ENCODE measurements around the gene GPR26.

Gene GPR26, protein sequence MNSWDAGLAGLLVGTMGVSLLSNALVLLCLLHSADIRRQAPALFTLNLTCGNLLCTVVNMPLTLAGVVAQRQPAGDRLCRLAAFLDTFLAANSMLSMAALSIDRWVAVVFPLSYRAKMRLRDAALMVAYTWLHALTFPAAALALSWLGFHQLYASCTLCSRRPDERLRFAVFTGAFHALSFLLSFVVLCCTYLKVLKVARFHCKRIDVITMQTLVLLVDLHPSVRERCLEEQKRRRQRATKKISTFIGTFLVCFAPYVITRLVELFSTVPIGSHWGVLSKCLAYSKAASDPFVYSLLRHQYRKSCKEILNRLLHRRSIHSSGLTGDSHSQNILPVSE

DNA sequence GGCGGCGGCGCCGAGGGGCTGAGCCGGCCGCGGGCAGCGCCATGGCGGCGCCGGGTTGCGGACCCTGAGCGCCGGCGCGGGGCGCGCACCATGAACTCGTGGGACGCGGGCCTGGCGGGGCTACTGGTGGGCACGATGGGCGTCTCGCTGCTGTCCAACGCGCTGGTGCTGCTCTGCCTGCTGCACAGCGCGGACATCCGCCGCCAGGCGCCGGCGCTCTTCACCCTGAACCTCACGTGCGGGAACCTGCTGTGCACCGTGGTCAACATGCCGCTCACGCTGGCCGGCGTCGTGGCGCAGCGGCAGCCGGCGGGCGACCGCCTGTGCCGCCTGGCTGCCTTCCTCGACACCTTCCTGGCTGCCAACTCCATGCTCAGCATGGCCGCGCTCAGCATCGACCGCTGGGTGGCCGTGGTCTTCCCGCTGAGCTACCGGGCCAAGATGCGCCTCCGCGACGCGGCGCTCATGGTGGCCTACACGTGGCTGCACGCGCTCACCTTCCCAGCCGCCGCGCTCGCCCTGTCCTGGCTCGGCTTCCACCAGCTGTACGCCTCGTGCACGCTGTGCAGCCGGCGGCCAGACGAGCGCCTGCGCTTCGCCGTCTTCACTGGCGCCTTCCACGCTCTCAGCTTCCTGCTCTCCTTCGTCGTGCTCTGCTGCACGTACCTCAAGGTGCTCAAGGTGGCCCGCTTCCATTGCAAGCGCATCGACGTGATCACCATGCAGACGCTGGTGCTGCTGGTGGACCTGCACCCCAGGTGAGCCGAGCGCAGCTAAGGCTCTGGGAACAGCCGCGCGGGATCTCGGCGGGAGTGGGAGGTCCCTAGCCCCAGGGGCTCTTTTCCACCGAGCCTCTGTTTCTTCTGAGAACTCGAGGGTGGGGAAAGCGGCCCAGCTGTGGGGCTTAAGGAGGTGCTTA, at the start of gene GPR26:
GPR26 (plus strand) TSS at position 38 of the 919 bp plus-strand sequence; CDS start at position 91, 53 bp downstream.
- DNase-seq (ENCODE audit: low read depth) = no peak

DNA sequence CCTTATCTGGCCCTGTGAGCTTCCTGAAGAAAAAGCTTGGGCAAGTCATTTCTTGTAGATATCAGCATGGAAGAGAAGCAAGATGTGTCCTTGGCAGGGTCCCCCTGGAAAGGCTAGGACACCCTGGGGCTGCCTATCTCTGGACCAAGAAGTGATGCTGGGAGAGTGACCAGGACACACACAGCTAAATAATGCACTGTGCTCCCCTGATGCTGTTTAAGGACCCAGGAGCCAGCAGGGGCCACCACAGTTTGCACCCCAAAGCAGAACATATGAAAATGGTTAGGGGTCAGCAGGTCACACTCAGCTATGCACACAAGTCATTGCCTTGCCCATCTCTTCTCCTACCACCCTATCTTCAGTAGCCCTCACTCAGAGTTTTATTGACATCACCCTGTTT, 47.9 kb upstream of the GPR26 start:
- no peak for DNase-seq (ENCODE audit: low read depth)

DNA sequence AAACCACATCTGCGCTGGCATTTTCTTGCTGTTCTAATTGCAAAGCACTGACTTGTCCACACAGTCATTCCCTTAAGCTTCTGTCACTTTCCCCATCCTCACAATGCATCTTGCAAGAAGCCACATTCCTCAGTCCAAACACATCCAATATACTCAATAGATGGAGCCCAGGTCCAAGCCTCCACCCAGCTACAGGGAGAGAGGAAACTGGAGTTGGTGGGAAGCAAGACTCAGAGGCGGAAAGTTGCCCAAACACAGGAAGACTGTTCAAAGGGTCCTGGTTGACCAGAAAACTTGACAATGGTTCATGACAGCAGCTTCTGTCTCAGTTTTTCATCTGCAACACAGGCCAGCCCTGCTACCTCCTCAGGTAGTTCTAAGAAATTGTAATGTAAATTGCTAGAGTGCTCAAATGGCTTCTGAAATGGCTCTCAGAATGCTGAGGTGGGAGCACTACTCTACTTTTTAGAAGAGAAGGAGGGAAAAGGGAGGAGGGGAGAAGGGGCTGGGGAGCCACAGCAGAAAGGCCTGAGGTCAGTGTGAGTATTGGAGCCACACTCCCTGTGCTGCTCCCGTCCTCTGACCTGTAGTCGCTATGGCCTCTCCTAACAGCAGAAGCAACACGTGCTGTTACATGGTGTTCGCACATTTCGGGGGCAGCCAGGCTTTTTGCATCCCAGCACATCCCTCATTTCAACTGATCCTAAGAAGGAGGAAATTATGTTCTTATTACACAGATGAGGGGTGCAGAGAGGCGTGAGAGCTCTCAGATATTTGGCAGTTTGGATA, 46.9 kb upstream of the GPR26 start:
- no peak for DNase-seq (ENCODE audit: low read depth)

DNA sequence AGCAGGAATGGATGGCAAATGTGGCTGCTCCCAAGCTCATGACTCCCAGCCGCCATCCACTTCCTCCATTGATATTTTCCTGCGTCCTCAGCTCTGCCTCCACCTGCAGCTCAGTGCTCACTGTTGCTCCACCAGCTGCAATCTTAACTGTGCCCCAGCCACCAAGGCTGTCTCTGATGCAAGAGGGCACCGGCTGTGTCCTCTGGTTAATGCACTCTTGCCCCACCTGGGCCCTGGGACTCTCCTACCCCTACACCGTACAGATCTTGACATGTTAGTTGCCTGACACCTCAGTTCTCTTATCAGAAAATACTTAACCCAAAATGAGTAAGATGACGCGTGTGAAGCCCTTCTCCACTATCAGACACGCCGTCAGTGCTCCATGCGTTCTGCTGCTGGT, 45.5 kb upstream of the GPR26 start:
- DNase-seq (ENCODE audit: low read depth) = no peak

DNA sequence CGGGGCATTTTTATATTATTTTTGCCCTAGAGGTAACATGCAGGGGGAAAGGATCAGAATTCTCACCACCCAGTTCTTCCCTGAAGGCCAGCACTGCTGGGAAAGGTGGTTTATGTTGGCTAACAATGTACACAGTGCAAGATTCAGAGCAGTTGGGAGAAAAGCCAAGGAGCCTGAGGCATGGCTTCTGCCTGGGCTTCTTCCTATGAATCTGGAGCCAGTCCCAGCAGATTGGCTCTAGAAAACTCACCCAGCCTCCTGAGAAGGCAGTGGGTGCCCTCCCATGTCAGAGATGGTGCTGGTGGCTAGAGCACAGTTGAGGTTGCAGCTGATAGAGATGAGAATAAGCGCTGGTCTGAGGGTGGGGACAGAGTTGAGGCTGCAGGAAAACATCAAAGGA, 44.7 kb upstream of the GPR26 start:
- DNase-seq (ENCODE audit: low read depth) = peak; percentile 66

DNA sequence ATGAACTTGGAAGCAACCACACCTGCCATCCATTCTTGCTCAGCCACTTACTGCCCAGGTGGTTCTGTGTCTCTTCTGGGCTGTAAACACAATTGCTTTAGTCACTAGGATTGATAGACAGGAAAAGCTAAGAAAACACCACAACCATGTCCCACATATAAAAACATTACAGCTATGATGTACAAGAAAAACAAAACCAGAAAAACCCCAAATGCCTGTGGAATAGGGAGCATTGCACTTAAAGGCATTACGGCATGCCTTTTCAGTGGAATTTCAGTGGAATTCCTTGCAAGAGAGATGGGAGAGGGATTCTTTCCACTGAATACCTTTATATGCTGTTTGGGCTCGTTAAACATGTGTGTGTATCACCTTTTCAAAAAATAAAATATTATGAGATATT, 44.2 kb upstream of the GPR26 start:
- peak; percentile 75 for DNase-seq (ENCODE audit: low read depth)

DNA sequence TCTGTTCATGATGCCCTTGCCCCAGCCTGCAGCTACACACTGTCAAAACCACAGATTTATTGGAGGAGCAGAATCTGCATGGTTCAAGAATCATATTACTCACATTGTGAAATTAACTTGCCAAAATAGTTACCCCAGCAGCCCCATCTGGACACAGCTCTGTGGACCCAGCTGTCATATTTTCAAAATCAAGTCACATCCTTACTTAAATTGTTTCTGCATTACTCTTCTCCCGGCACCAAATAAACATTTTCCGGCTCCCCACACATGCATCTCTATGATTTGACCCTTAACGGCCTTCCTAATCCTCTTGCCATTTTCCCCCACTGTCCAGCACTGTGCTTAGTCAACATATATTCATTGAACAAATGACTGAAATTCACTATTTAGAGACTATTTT, 43.8 kb upstream of the GPR26 start:
- peak; percentile 89 for DNase-seq (ENCODE audit: low read depth)

DNA sequence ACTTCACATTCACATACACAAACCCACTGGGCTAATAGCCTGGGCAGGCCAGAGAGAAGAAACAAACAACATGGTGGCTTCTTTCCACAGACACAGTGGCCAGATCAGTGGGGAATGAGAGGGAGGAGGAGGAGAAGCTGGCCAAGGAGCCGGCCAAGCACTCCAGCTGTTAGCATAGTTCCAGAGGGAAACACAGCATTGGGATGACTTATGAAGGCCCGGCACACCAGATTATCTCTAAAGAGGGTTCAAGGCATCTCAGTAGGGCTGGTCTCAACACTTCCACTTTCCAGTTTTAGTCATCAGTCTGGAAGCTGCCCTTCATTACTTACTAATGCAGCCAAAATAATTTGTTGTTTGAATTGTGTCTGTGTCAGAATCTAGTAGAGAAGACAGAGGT, 42.1 kb upstream of the GPR26 start:
- peak; percentile 18 for DNase-seq (ENCODE audit: low read depth)

DNA sequence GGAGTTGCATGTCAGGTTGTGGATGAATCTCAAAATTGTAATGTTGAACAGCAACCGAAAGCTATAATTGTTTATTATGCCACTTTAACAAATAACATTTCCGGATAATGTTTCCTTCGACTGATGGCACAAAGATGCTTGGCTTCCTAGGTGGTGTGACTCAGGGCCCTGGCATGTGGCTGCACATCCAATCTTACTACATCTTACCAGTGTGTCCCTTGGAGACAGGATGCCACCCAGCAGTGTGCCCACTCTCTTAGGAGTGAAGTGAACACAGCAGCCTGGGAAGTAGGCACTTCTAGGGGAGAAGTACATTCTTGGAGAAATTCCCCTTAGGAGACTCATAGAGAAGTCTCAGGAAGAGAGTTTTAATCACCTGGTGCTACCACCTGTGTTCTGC, 33.0 kb upstream of the GPR26 start:
- peak; percentile 25 for DNase-seq (ENCODE audit: low read depth)

DNA sequence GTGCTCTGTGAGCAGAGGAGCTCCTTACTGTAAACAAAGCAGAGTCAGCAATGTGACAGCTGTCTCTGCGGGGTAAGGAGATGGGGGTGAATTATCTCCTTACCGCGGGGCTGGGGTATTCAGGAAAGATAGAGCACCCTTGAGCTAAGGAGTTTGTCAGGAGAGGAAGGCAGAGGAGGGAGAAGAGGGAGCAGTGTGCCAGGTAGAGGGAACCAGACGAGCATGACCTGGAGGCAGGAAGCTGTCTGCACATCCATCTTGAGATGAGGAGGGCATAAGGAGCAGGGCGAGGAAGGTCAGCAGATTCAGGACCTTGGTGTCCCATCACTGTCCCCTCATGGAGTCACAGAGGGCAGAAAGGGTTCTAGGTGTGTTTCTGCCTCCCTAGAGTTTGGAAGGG, 32.5 kb upstream of the GPR26 start:
- no peak for DNase-seq (ENCODE audit: low read depth)

DNA sequence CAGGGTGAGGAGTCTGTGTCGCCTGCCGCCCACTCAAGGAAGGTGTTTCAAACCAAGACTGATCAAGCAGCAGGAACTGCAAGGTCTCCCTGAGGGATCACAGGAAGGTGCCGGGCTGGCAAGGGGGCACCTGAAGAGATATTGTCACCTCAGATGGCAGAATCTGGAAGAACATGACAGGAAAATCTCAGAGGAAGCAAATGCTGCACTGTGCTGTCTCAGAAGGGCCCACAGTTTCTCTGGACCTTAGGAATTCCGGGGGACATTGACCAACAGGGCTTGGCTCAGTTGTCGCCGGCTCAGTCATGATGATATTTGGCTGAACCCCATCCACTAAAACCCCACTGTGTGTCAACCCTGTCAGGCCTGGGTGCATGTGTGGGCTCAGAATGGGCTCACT, 31.9 kb upstream of the GPR26 start:
- DNase-seq (ENCODE audit: low read depth) = no peak

DNA sequence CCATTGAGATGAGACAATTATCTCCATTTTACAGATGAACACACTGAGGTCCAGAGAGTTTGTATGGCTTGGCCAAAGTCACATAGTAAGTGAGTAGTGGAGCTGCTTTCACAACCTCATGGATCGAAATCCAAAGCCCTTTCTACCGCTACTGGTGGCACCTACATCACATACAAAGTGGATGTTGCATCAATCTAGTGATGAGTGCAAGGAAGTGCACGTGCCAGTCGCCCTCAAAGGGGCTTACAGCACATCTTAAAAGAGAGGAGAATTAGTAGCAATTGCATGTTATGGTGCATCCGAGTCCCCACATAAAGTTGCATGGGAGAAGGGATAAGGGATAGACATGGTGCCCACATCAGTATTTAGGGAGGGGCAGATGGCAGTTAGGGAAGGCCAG, 31.0 kb upstream of the GPR26 start:
- no peak for DNase-seq (ENCODE audit: low read depth)

DNA sequence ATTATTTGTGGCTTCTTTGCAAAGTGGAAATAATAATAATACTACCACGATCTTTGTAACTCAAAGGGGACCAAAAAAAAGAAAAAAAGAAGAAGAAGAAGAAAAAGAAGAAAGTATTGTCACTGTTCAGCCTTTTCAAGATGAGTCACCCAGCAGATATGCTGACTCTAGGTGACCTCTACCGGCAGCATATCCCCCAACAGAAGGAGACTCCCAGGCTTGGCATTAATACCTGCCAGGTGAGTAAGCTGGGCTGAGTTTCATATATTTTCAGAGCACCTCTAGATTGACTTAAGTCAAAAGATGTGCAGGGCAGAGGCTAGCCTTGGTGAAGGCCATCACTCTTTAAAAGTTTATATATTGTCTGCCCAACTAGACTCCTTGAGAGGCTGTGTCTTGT, 30.4 kb upstream of the GPR26 start:
- DNase-seq (ENCODE audit: low read depth) = no peak

DNA sequence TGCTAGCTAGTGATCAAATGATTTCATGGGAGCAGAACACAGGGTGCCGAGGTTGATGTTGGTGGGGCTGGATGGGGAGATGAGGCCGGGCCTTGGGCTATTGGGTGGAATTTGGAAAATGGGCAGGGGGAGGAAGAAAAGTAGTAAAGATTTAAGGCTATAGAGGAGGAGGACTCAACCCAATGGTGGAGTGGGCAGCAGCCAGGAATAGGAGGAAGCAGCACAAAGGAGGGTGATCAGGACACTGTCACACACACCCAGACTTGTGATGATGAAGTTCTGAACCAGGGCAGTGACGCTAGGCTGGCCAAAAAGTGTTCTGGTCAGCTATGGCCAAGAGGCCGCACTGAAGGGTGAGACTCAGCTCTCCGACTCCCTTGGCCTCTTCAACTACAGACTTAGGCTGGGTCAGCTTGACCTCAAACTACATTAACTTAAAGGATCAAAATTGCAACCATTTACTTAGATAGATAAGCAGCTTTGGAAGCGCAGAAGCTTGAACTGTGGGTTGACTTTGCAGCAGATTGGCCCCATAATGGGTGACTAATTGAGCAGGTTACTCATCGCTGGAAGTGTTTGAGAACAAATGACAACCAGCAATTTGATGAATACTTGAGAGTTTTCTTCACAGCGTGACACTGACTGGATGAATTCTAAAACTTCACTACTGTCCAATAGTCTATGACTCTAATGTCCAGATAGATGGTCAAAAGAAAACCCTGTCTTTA, 29.4 kb upstream of the GPR26 start:
- DNase-seq (ENCODE audit: low read depth) = no peak

DNA sequence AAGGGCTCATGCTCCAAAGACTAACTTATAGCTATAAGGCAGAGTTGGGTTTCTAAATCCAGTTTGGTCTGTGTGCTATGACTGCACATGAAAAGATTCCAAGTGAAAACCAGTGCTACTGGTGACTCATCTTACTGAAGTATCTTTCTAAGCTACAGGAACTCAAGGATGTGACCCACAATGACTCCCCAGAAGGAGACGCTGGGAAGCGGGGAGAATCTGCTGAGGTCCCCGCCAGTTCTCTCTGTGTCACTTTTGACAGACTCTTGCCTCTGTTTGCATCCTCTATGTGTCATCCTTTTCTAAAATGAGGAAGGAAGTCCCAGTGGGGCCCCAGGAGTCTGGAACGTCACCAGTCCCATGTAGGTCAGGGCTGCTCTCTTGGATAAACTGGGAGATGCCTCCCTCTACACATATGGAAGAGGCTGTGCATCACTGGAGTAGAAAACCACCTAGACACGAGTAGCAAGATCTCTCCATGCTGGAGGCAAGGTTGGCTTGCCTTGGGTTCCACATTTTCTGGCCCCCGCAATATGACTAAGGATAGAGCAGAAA, 28.8 kb upstream of the GPR26 start:
- DNase-seq (ENCODE audit: low read depth) = peak; percentile 80

DNA sequence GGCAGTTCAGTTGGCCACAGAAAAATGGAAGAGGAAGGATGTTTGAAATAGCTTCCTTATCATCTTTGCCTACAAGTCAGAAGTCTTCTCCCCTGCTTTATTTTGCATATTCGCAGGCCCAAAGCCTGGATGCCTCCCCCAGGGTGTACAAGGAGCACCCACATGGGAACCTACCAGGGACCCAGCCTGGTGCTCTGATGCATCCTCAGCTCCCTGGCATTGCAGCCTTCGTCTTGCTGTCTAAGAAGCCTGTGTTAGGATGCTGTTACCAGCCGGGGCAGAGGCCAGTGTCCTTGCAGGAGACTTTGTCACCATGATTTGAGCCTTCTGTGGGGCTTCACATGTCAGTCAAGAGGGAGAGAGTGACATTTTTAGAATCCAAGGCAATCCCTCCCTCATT, 27.0 kb upstream of the GPR26 start:
- no peak for DNase-seq (ENCODE audit: low read depth)

DNA sequence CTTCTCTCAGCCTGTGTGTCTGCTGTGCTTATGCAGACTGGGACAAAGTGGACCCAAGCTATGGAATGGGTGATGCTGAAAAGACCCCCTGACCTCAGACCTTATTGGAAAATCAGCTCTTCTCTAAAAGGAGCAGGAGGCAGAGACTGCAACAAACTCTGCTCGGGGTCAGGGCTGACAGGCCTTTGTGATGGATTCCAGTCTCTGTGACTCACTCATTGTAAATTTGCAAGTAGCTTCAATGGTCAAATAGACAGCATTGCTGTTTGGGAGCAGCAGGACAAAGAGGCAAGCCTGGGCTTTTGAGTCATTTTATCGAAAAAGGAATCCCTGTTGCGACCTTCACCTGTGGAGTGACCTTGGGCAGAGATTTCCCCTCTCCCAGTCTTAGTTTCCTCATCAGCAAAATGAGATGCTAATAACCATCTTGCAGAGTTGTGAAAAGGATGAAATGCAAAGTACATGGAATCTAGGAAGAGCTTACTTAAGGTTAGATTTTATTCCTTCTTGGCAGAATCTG, 26.1 kb upstream of the GPR26 start:
- DNase-seq (ENCODE audit: low read depth) = peak; percentile 59

DNA sequence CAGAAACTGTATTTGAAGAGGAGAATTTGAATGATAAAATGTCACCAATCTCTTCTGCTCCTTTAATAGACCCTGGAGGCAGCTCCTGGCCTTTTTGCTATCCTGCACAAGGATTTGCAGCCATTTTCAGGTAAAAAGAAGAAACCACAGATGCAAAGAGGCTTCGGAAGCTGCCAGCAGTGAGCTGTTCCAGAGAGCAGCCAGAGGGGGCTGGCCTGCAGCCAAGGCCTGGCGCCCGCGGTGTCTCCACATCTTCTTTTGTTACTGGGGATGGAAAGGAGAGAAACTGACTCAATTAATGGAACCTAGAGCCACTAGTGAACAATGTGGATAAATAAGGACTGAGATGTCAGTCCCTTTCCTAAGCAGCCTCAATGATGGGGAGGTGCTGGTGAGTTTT, 23.9 kb upstream of the GPR26 start:
- no peak for DNase-seq (ENCODE audit: low read depth)

DNA sequence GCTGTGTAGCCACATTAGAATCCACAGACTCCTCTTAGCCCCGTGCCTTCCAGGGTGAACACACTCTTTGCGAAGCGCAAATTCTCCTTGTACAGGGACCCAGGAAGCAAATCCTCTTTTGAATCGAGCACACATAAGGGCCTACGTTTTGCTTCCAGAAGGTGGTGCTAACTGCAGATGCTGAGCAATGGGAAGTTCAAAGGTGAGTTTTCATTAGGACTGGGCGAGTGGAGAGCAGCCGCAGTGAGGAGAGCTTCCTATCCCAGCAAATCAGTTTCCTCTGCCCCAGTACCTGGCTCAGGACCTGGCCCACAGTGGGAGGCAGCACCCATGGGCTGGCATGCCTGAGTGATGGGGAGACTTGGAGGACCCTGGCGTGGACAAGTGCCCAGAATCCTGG, 23.5 kb upstream of the GPR26 start:
- DNase-seq (ENCODE audit: low read depth) = no peak

DNA sequence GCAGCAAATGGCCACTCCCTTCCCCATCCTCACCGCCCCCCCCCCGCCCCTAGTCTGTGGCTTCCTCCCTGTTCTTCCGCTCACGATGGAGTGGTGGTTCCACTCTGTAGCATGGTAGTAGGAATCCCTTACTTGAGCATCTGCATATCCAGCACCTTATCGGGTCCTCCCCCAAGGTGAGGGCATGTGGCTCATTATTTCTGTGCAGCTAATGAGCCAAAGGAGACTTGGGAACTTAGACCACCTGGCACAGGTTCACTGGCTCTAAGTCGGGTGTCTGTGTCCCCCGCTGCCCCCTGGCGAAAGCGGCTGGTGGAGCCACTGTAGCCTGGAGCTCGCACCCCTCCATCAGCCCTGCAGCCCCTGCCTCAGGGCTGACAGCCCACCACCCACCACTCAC, 22.8 kb upstream of the GPR26 start:
- DNase-seq (ENCODE audit: low read depth) = no peak

DNA sequence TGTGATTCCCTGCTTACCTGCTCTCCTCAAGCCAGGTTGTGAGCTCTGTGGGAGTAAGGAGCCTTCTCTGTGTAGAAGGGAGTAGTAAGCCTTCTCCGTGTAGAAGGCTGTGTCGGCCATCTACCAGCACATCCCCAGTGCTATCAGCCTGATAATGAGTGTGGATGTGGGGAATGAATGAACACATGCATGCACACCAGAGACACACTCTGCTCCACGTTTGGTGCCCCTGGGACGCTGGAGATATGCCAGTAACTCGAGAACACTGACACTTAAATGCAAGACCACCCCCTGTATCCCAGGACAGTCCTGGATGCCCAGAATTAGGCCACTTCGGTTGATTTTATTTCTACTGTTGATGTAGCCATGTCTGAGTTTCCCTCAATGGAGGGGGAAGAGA, 21.1 kb upstream of the GPR26 start:
- DNase-seq (ENCODE audit: low read depth) = no peak
